HG03439 (cell line): ENCODE results near the gene SGSH.

ENCODE experiments used
- ATAC-seq: cut with Tn5 transposase; IDR thresholded peaks from one replicate; pipeline ENCODE4 v1.9.1; 2021; ENCODE audit warnings: mild to moderate bottlenecking, moderate library complexity; ENCODE audit not compliant: unreplicated experiment

Gene SGSH

DNA sequence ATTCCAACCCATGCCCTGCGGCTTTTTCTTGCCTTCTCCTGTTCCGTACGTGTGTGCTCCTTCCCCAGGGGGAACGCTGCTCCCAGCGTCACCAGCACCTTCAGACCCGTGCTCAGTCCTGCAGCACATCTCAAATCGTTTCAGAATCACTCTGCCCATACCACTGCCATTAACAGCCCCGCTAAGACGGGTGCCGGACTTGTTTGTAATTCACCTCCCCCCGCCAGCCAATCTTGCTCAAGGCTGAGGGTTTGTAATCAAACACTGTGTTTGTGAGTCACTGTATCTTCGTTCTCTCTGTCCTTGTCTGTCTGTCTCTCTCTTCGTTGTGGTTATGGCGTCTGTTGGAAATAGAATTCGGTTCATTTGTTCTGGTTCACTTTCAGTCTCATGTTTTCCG, 33.0 kb downstream of the SGSH start:
- no peak for ATAC-seq

- no peak for ATAC-seq
Measured at GRCh38 chr17:80185968-80186367, 34.2 kb downstream of the SGSH start.

GRCh38 chr17:80184423-80184714, 35.8 kb downstream of the SGSH start:
- ATAC-seq = no peak

DNA sequence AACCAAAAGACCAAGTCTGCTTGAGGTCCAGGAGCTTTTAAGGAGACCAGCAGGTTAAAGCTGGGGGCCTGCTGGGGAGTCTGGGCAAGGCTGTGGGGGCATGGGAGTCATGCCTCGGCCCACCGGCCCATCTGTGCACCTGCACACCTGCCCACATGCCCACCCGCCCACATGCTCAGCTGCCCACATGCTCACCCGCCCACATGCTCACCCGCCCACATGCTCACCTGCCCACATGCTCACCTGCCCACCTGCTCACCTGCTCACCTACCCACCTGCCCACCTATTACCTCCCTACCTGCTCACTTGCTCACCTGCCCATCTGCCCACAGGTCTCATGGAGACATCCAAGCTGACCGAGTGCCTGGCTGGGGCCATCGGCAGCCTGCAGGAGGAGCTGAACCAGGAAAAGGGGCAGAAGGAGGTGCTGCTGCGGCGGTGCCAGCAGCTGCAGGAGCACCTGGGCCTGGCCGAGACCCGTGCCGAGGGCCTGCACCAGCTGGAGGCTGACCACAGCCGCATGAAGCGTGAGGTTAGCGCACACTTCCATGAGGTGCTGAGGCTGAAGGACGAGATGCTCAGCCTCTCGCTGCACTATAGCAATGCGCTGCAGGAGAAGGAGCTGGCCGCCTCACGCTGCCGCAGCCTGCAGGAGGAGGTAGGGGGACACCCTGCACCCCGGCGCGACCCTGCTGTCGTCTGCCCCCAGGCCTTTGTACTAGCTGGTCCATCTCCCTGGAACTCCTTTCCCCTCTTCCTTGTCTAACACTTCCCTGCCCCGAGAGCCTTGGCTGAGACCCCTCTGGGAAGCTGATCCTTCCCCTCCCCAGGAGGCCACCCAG, 36.3 kb downstream of the SGSH start:
- ATAC-seq = no peak

DNA sequence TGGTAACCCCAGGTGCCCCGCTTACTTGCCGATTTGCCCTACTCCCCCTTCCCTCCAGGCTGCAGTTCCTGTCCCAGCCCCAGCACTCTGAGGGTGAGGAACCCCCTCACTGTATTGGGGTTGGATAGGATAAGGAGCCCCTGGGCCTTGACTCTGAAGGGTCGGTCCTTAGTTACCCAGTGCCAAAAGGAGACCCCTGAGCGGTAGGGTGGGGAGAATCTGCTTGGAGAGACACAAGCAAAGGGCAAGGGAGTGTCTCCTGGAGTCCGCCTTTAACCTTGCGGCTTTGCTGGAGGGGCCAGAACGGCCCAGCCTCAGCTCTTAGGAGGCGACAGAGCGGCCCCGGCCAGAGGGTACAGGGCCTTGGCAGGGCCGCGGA, 37.3 kb downstream of the SGSH start:
- no peak for ATAC-seq

DNA sequence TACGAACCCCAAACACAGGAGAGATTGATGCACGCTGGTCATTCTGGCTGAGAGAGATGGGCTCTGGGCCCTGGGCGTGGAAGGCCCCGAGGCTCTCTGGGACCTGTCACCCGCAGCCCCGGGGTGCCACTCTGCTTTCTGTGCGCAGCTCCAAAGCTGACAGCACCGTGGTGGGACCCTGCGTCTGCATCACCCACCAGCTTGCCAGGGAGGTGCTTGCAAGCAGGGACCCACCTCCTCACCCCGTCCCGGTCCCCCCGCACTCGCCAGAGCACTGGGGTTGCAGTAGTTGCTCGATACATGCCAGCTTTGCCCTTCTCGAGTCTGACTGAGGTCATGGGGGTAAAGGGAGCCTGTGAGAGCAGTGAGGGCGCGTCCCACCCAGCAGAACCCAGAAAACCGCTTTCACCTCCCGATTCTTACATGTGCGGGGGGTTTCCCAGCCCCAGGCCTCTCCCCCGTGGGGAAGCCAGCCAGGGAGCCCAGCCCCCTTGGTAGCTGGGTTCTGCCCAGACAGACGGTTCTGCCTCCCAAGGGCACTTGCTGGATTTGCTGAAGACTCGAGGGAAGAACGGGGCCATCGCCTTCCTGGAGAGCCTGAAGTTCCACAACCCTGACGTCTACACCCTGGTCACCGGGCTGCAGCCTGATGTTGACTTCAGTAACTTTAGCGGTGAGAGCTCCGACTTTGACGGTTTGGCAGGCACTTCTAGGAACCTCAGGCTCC, 37.9 kb downstream of the SGSH start:
- ATAC-seq = no peak

GRCh38 chr17:80181431-80181830, 38.7 kb downstream of the SGSH start:
- ATAC-seq = no peak

GRCh38 chr17:80180192-80180591, 39.9 kb downstream of the SGSH start:
- no peak for ATAC-seq

- ATAC-seq = no peak
Measured at GRCh38 chr17:80177986-80178595, 42.0 kb downstream of the SGSH start.

DNA sequence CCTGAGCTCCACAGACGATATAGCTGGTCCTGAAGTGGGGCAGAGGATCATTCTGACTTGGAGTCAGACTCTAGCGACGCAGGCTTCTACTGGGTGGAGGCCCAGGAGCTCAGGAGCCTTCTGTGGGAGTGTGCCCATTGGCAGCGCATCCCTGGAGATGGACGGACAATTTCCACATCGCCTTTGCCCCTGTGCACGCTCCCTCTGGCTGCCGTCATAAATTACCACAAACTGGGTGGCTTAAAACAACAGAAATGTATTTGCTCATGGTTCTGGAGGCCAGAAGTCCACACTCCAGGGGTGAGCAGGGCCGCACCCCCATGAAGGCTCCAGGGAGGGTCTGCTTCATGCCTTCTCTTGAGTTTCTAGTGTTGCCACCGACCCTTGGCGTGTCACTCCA, 43.4 kb downstream of the SGSH start:
- no peak for ATAC-seq

DNA sequence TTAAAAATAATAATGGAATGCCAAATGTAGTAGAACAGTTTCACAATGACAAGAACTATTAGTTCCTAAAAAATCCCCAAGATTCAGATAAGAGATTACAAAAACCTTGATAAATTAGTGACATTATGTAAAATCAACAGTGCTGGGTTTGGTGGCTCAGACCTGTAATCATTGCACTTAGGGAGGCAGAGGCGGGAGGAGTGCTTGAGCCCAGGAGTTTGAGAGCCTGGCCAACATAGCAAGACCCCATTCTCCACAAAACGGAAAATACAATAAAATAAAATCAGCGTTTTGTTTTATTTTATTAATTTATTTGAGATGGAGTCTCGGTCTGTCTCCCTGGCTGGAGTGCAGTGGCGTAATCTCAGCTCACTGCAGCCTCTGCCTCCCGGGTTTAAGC, 46.2 kb downstream of the SGSH start:
- no peak for ATAC-seq

GRCh38 chr17:80173126-80173525, 47.0 kb downstream of the SGSH start:
- no peak for ATAC-seq

DNA sequence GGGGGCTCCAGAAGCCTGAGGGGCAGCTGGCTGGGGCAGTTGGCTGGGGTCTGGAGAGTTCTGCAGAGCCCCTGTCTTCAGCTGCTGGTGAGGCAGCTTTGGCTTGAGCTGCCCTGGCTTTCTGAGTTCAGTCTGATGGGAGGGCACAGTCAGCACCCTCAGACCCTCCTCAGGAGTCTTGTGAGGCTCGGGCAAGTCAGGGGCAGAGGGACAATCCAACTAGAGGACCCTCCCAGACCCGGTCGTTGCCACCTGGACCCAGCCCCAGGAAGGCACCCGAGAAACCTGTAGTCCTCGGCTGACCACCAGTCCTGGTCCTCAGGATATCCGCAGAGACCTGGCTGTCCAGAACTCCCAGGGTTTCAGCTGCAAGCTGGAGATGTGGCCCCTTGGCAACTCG, 48.5 kb downstream of the SGSH start:
- no peak for ATAC-seq

GRCh38 chr17:80169784-80170500, 50.2 kb downstream of the SGSH start, which contains the start of gene CARD14:
CARD14 (plus strand) TSS chr17:80170030; CDS start chr17:80181439, 11,409 bp downstream.
- ATAC-seq = no peak

GRCh38 chr17:80169107-80169506, 51.0 kb downstream of the SGSH start:
- no peak for ATAC-seq

- no peak for ATAC-seq
Measured at GRCh38 chr17:80168371-80168770, 51.8 kb downstream of the SGSH start.

- no peak for ATAC-seq
Measured at GRCh38 chr17:80166446-80166845, 53.7 kb downstream of the SGSH start.

DNA sequence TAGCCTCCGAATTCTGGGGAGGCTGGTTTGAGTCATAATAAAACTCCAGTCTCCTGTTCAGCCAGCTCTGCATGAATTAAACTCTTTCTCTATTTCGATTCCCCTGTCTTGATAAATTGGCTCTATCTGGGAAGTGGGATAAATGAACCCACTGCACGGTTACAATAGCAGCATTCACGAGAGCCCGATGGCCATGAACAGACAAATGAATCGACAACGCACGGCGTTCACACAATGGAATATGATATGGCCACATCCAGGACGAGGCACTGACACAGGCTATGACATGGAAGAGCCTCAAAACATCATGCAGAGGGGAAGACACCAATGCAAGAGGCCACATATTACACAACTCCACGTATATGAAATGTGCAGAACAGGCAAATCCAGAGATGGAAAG, 55.9 kb downstream of the SGSH start:
- no peak for ATAC-seq

DNA sequence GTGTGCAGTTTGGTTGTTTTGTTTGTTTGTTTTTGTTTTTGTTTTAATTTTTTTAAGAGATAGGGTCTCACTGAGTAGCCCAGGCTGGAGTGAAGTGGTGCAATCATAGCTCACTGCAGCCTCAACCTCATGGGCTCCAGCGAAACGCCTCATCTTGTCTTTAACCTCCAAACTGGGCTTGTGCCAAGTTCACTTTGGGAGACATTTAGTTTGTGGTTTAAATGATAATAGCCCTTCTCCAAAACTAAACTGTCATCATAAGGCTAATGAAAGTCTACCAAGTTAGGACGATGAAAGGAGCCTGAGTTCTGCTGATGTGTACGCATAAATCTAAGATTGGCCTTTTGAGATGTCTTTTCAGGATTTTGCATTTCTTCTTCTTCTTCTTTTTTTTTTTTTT, 56.8 kb downstream of the SGSH start:
- no peak for ATAC-seq

GRCh38 chr17:80160536-80160935, 59.6 kb downstream of the SGSH start:
- ATAC-seq = no peak
